Fibroblast of villous mesenchyme (primary cell): ENCODE data around the gene PTPRN2. TPM values are rescaled to one million over a fixed set of nuclear protein-coding genes. Genes with fewer than 3 reads are reported as not detected.

Experiments used
- DNase-seq: peaks from one replicate; pipeline ENCODE4 v3.0.0-alpha.2; 2010; ENCODE audit warnings: low read depth
- H3K4me3 ChIP-seq: 2 replicates; pipeline ENCODE4 v1.5.1; 2011; ENCODE audit warnings: low read depth, mild to moderate bottlenecking, low read length
- CTCF ChIP-seq: IDR thresholded peaks from 2 replicates; pipeline ENCODE4 v1.5.1; 2012; ENCODE audit warnings: low read depth, mild to moderate bottlenecking, low read length; ENCODE audit not compliant: insufficient read depth
- total RNA-seq: library from RNA; depleted of rRNA; stranded (reverse); fragments of >200 nt; gene quantifications from 2 replicates; pipeline ENCODE4 v1.2.3, GENCODE V29; 2012

The PTPRN2 gene
- total RNA-seq, 1 donor = not detected

GRCh38 chr7:157633465-157634185 lies 954.0 kb downstream of the PTPRN2 start:
- DNase-seq = no peak
- TF ChIP-seq CTCF = no peak
- no peak overlapping the region for H3K4me3 ChIP-seq

- no peak for TF ChIP-seq CTCF
- DNase-seq = no peak
- no peak overlapping the region for H3K4me3 ChIP-seq
Observed at GRCh38 chr7:157630301-157630853, 957.2 kb downstream of the PTPRN2 start.

GRCh38 chr7:157628456-157628855 lies 959.2 kb downstream of the PTPRN2 start:
- no peak for TF ChIP-seq CTCF
- H3K4me3 ChIP-seq = no peak overlapping the region
- no peak for DNase-seq

GRCh38 chr7:157627646-157628045 lies 960.0 kb downstream of the PTPRN2 start:
- no peak overlapping the region for H3K4me3 ChIP-seq
- no peak for DNase-seq
- no peak for TF ChIP-seq CTCF

- no peak for TF ChIP-seq CTCF
- no peak overlapping the region for H3K4me3 ChIP-seq
- DNase-seq = no peak
Observed at GRCh38 chr7:157627033-157627432, 960.6 kb downstream of the PTPRN2 start.

GRCh38 chr7:157625973-157626742 lies 961.5 kb downstream of the PTPRN2 start:
- DNase-seq = no peak
- H3K4me3 ChIP-seq = no peak overlapping the region
- no peak for TF ChIP-seq CTCF
